Nephron progenitor cell (in vitro differentiated cells): Measurements from ENCODE around the gene TEAD1.
A peak's percentile ranks its signal among the peaks of the same experiment; 100 is the strongest.

Experiments
- DNase-seq: peaks from one replicate; pipeline ENCODE4 v3.0.0; 2021
- H3K27ac Mint-ChIP-seq: 2 replicates; pipeline ENCODE4 v1.8.0; 2021; ENCODE audit warnings: mild to moderate bottlenecking, moderate library complexity, mixed read lengths
- H3K27me3 Mint-ChIP-seq: 2 replicates; pipeline ENCODE4 v1.8.0; 2021; ENCODE audit warnings: mild to moderate bottlenecking, low read depth, mixed read lengths; ENCODE audit not compliant: poor library complexity
- H3K36me3 Mint-ChIP-seq: 2 replicates; pipeline ENCODE4 v1.8.0; 2021; ENCODE audit warnings: low read depth, mixed read lengths
- H3K4me1 Mint-ChIP-seq: 2 replicates; pipeline ENCODE4 v1.8.0; 2021; ENCODE audit warnings: mixed read lengths
- H3K4me3 Mint-ChIP-seq: 2 replicates; pipeline ENCODE4 v1.8.0; 2021; ENCODE audit warnings: mild to moderate bottlenecking, moderate library complexity, mixed read lengths
- H3K9me3 Mint-ChIP-seq: 2 replicates; pipeline ENCODE4 v1.8.0; 2021; ENCODE audit warnings: mild to moderate bottlenecking, moderate library complexity, mixed read lengths
- CTCF ChIP-seq: fragments of 200-600 bp; sonication (generic); IDR thresholded peaks from 2 replicates; pipeline ENCODE4 v1.5.0; 2021; ENCODE audit warnings: antibody characterized with exemption

The TEAD1 gene

GRCh38 chr11:12962306-12962705 is 288.1 kb downstream of the TEAD1 start:
- Mint-ChIP-seq H3K4me1 (peaks cover 21% of the 10 kb centered on the region), H3K9me3 (no peaks in the 10 kb centered on the region), H3K27me3 (peaks cover 29% of the 10 kb centered on the region), H3K27ac (no peak overlapping the region), H3K4me3 (no peak overlapping the region), H3K36me3 (no peaks in the 10 kb centered on the region)
- TF ChIP-seq CTCF = no peak
- no peak for DNase-seq

GRCh38 chr11:12963051-12963450 is 288.8 kb downstream of the TEAD1 start:
- no peaks in the 10 kb centered on the region for H3K9me3 Mint-ChIP-seq
- no peak overlapping the region for H3K4me3 Mint-ChIP-seq
- H3K4me1 Mint-ChIP-seq = peaks cover 22% of the 10 kb centered on the region
- DNase-seq = no peak
- TF ChIP-seq CTCF = no peak
- no peaks in the 10 kb centered on the region for H3K36me3 Mint-ChIP-seq
- H3K27ac Mint-ChIP-seq = no peak overlapping the region
- peaks cover 29% of the 10 kb centered on the region for H3K27me3 Mint-ChIP-seq

- DNase-seq = peak; percentile 84
- Mint-ChIP-seq H3K27me3 (peaks cover 29% of the 10 kb centered on the region), H3K9me3 (no peaks in the 10 kb centered on the region), H3K27ac (no peak overlapping the region), H3K4me1 (peaks cover 26% of the 10 kb centered on the region), H3K36me3 (no peaks in the 10 kb centered on the region), H3K4me3 (no peak overlapping the region)
- TF ChIP-seq CTCF = peak; percentile 92
These were observed 289.7 kb downstream of the TEAD1 start for GRCh38 chr11:12963792-12964536.

- H3K4me1 Mint-ChIP-seq = peaks cover 29% of the 10 kb centered on the region
- H3K27ac Mint-ChIP-seq = no peak overlapping the region
These were observed 290.4 kb downstream of the TEAD1 start for GRCh38 chr11:12964650-12965049.

GRCh38 chr11:12966002-12966401 is 291.8 kb downstream of the TEAD1 start:
- Mint-ChIP-seq H3K4me3 (no peak overlapping the region), H3K27me3 (peaks cover 25% of the 10 kb centered on the region), H3K36me3 (no peaks in the 10 kb centered on the region), H3K27ac (no peak overlapping the region), H3K4me1 (peaks cover 29% of the 10 kb centered on the region), H3K9me3 (no peaks in the 10 kb centered on the region)
- no peak for TF ChIP-seq CTCF
- no peak for DNase-seq

More at GRCh38 chr11:12964650-12965049, 290.4 kb downstream of the TEAD1 start:
- DNase-seq = no peak
- no peaks in the 10 kb centered on the region for H3K9me3 Mint-ChIP-seq
- H3K4me3 Mint-ChIP-seq = no peak overlapping the region
- no peak for TF ChIP-seq CTCF
- H3K27me3 Mint-ChIP-seq = peaks cover 28% of the 10 kb centered on the region
- H3K36me3 Mint-ChIP-seq = no peaks in the 10 kb centered on the region

- H3K36me3 Mint-ChIP-seq = no peaks in the 10 kb centered on the region
- no peak for TF ChIP-seq CTCF
- peaks cover 7% of the 10 kb centered on the region for H3K27me3 Mint-ChIP-seq
- H3K4me3 Mint-ChIP-seq = no peak overlapping the region
- no peaks in the 10 kb centered on the region for H3K9me3 Mint-ChIP-seq
- DNase-seq = no peak
- no peak overlapping the region for H3K27ac Mint-ChIP-seq
- H3K4me1 Mint-ChIP-seq = peaks cover 29% of the 10 kb centered on the region
These were observed 293.9 kb downstream of the TEAD1 start for GRCh38 chr11:12968101-12968500.
